ENCODE data around the gene COQ9.

GRCh38 chr16:57413301-57413730 lies 34.0 kb upstream of the COQ9 start:
- TF ChIP-seq ZNF26 (tag by site-specific recombination; IDR thresholded peaks at IDR 0.05) (no peak), ZNF19 (tag by site-specific recombination; IDR thresholded peaks at IDR 0.05; ENCODE audit: low read depth) (no peak), CTCF (tag by site-specific recombination; IDR thresholded peaks at IDR 0.05) (no peak), ZNF132 (tag by site-specific recombination; IDR thresholded peaks at IDR 0.05; ENCODE audit: borderline replicate concordance) (no peak), ZNF530 (tag by site-specific recombination; IDR thresholded peaks at IDR 0.05; ENCODE audit: low read depth) (no peak), PRDM1 (tag by site-specific recombination; IDR thresholded peaks at IDR 0.05) (no peak), ZBTB11 (tag by site-specific recombination; conservative IDR thresholded peaks at IDR 0.05; ENCODE audit: low read depth) (no peak), HOXD13 (CRISPR knock-in tag; IDR thresholded peaks at IDR 0.05; ENCODE audit: borderline replicate concordance) (no peak), ZBTB10 (tag by site-specific recombination; IDR thresholded peaks at IDR 0.05) (no peak), ZNF544 (tag by site-specific recombination; IDR thresholded peaks at IDR 0.05) (no peak), ZNF513 (tag by site-specific recombination; IDR thresholded peaks at IDR 0.05) (no peak), KLF1 (tag by site-specific recombination; IDR thresholded peaks at IDR 0.05) (no peak), RBAK (tag by site-specific recombination; IDR thresholded peaks at IDR 0.05) (no peak), YY1 (tag by site-specific recombination; IDR thresholded peaks at IDR 0.05) (no peak)
